Measurements from ENCODE around the gene SRRM1.

- TF ChIP-seq CTCF (IDR thresholded peaks at IDR 0.05), result peak in 5 of 6 experiments; percentile 33 to 68 (median 49)
- TF ChIP-seq POLR2A (IDR thresholded peaks at IDR 0.05), result no peak
These were observed 7.8 kb upstream of the SRRM1 start for GRCh38 chr1:24635195-24635843.
